H9 (cell line): ENCODE data around the gene DNAJB6. TPM values are rescaled to one million over a fixed set of nuclear protein-coding genes. Genes with fewer than 3 reads are reported as not detected.

ENCODE experiments used
- DNase-seq: peaks from one replicate; pipeline ENCODE4 v3.0.0-alpha.2; 2017
- H2AFZ ChIP-seq: one replicate; pipeline ENCODE4 v1.6.1; 2013; ENCODE audit warnings: mild to moderate bottlenecking, low read length, control low read depth, moderate library complexity
- H2AK5ac ChIP-seq: 2 replicates; pipeline ENCODE4 v1.6.1; 2013; ENCODE audit warnings: low read length, control low read depth, mixed read lengths; ENCODE audit not compliant: insufficient read length
- H2BK120ac ChIP-seq: one replicate; pipeline ENCODE4 v1.6.1; 2013; ENCODE audit warnings: low read depth, mild to moderate bottlenecking, low read length, control low read depth, inconsistent platforms; ENCODE audit not compliant: poor library complexity, severe bottlenecking
- H2BK12ac ChIP-seq: 2 replicates; pipeline ENCODE4 v1.6.1; 2013; ENCODE audit warnings: low read length, control low read depth, mixed read lengths, low read depth; ENCODE audit not compliant: insufficient read length
- H2BK15ac ChIP-seq: 2 replicates; pipeline ENCODE4 v1.6.1; 2013; ENCODE audit warnings: low read depth, low read length, control low read depth
- H2BK20ac ChIP-seq: one replicate; pipeline ENCODE4 v1.6.1; 2013; ENCODE audit warnings: low read depth, mild to moderate bottlenecking, low read length, control low read depth, inconsistent platforms; ENCODE audit not compliant: poor library complexity, severe bottlenecking
- H2BK5ac ChIP-seq: 2 replicates; pipeline ENCODE4 v1.6.1; 2013; ENCODE audit warnings: low read length, control low read depth, mixed read lengths; ENCODE audit not compliant: insufficient read length
- H3K14ac ChIP-seq: 2 replicates; pipeline ENCODE4 v1.6.1; 2013; ENCODE audit warnings: low read length, control low read depth; ENCODE audit not compliant: insufficient read depth
- H3K18ac ChIP-seq: 2 replicates; pipeline ENCODE4 v1.6.1; 2013; ENCODE audit warnings: low read depth, mild to moderate bottlenecking, mixed read lengths, low read length, control low read depth; ENCODE audit not compliant: insufficient read length
- H3K23ac ChIP-seq: 2 replicates; pipeline ENCODE4 v1.6.1; 2013; ENCODE audit warnings: low read length, control low read depth, mixed read lengths, low read depth; ENCODE audit not compliant: insufficient read length
- H3K23me2 ChIP-seq: 2 replicates; pipeline ENCODE4 v1.6.1; 2013; ENCODE audit warnings: low read depth, mild to moderate bottlenecking, mixed read lengths, low read length, control low read depth; ENCODE audit not compliant: insufficient read length, poor library complexity, severe bottlenecking
- H3K27ac ChIP-seq: 2 replicates; pipeline ENCODE4 v1.5.1; 2013; ENCODE audit warnings: low read length, control low read depth, mixed read lengths, low read depth; ENCODE audit not compliant: insufficient read length
- H3K27me3 ChIP-seq: 2 replicates; pipeline ENCODE4 v1.6.1; 2013; ENCODE audit warnings: low read length, control low read depth, inconsistent platforms; ENCODE audit not compliant: insufficient read depth
- H3K4ac ChIP-seq: 2 replicates; pipeline ENCODE4 v1.6.1; 2013; ENCODE audit warnings: low read depth, mild to moderate bottlenecking, control low read depth, inconsistent platforms, low read length, moderate library complexity
- H3K4me1 ChIP-seq: 2 replicates; pipeline ENCODE4 v1.6.1; 2013; ENCODE audit warnings: low read length, control low read depth, inconsistent platforms; ENCODE audit not compliant: insufficient read depth
- H3K4me2 ChIP-seq: 2 replicates; pipeline ENCODE4 v1.6.1; 2013; ENCODE audit warnings: low read length, control low read depth, mixed read lengths; ENCODE audit not compliant: insufficient read length, insufficient read depth
- H3K56ac ChIP-seq: 2 replicates; pipeline ENCODE4 v1.6.1; 2013; ENCODE audit warnings: low read depth, mild to moderate bottlenecking, mixed read lengths, low read length, control low read depth; ENCODE audit not compliant: insufficient read length
- H3K79me1 ChIP-seq: 2 replicates; pipeline ENCODE4 v1.6.1; 2013; ENCODE audit warnings: low read depth, mild to moderate bottlenecking, moderate library complexity, low read length, control low read depth, inconsistent platforms; ENCODE audit not compliant: insufficient read depth, poor library complexity, severe bottlenecking
- H3K79me2 ChIP-seq: 2 replicates; pipeline ENCODE4 v1.6.1; 2013; ENCODE audit warnings: low read length, control low read depth, inconsistent platforms; ENCODE audit not compliant: insufficient read depth
- H3K9ac ChIP-seq: 2 replicates; pipeline ENCODE4 v1.6.1; 2013; ENCODE audit warnings: low read length, control low read depth, mixed read lengths; ENCODE audit not compliant: insufficient read length; ENCODE audit errors: extremely low read depth
- H3K9me3 ChIP-seq: one replicate; pipeline ENCODE4 v1.6.1; 2013; ENCODE audit warnings: low read depth, low read length, inconsistent platforms; ENCODE audit not compliant: control insufficient read depth
- H3T11ph ChIP-seq: one replicate; pipeline ENCODE4 v1.6.1; 2013; ENCODE audit warnings: mild to moderate bottlenecking, low read length, control low read depth, inconsistent platforms
- H4K20me1 ChIP-seq: one replicate; pipeline ENCODE4 v1.6.1; 2013; ENCODE audit not compliant: control insufficient read depth, insufficient read length, insufficient read depth
- H4K5ac ChIP-seq: 2 replicates; pipeline ENCODE4 v1.6.1; 2013; ENCODE audit warnings: low read depth, mild to moderate bottlenecking, mixed read lengths, low read length, control low read depth; ENCODE audit not compliant: insufficient read length
- H4K8ac ChIP-seq: replicated peaks from 2 replicates; pipeline ENCODE4 v1.6.1; 2013; ENCODE audit warnings: low read length, control low read depth, mixed read lengths, low read depth; ENCODE audit not compliant: insufficient read length
- H4K91ac ChIP-seq: 2 replicates; pipeline ENCODE4 v1.6.1; 2013; ENCODE audit warnings: low read depth, mild to moderate bottlenecking, moderate library complexity, mixed read lengths, low read length, control low read depth; ENCODE audit not compliant: insufficient read length
- H3K27ac Mint-ChIP-seq, 3 experiments: 2 replicates in 2 of 3; 3 replicates in 1 of 3; pipeline ENCODE4 v1.8.0; 2020 to 2021; ENCODE audit warnings: mixed read lengths in 3 of 3, mild to moderate bottlenecking in 1 of 3, moderate library complexity in 1 of 3
- H3K27me3 Mint-ChIP-seq: 2 replicates; pipeline ENCODE4 v1.8.0; 2021; ENCODE audit warnings: low read depth, mild to moderate bottlenecking, moderate library complexity, mixed read lengths
- H3K36me3 Mint-ChIP-seq, 3 experiments: 2 replicates in 2 of 3; 3 replicates in 1 of 3; pipeline ENCODE4 v1.8.0; 2020 to 2021; ENCODE audit warnings: low read depth in 3 of 3, mixed read lengths in 3 of 3; ENCODE audit not compliant: insufficient read depth in 1 of 3
- H3K4me1 Mint-ChIP-seq, 2 experiments: 2 replicates each; pipeline ENCODE4 v1.8.0; 2020; ENCODE audit warnings: mixed read lengths in 2 of 2
- H3K4me3 Mint-ChIP-seq, 2 experiments: 2 replicates in 1 of 2; 3 replicates in 1 of 2; pipeline ENCODE4 v1.8.0; 2020 to 2021; ENCODE audit warnings: mild to moderate bottlenecking in 2 of 2, mixed read lengths in 2 of 2, moderate library complexity in 1 of 2
- H3K9me3 Mint-ChIP-seq, 2 experiments: 2 replicates in 1 of 2; 3 replicates in 1 of 2; pipeline ENCODE4 v1.8.0; 2020; ENCODE audit warnings: mild to moderate bottlenecking in 2 of 2, mixed read lengths in 2 of 2, moderate library complexity in 1 of 2
- WGBS: extraction: QIAGEN DNeasy Blood & Tissue Kit; methylation state at CpG from one replicate; pipeline ENCODE4 v1.1.7; 2013; ENCODE audit warnings: missing lambda C conversion rate, low lambda C conversion rate, mixed read lengths; ENCODE audit not compliant: insufficient read length; ENCODE audit errors: extremely low coverage; 5-methylcytosine and 5-hydroxymethylcytosine counted together
- total RNA-seq: library from RNA; stranded (reverse); gene quantifications from 2 replicates; pipeline ENCODE4 v1.2.1, GENCODE V29; 2021
- TF ChIP-seq, protein P1 (sequence below): fragments of 200-600 bp; sonication (generic); conservative IDR thresholded peaks from 3 replicates; pipeline ENCODE4 v1.8.0; 2021; ENCODE audit warnings: antibody characterized with exemption, mild to moderate bottlenecking

Gene DNAJB6
- total RNA-seq, 1 experiment from 2014 or later: 215 TPM

DNA sequence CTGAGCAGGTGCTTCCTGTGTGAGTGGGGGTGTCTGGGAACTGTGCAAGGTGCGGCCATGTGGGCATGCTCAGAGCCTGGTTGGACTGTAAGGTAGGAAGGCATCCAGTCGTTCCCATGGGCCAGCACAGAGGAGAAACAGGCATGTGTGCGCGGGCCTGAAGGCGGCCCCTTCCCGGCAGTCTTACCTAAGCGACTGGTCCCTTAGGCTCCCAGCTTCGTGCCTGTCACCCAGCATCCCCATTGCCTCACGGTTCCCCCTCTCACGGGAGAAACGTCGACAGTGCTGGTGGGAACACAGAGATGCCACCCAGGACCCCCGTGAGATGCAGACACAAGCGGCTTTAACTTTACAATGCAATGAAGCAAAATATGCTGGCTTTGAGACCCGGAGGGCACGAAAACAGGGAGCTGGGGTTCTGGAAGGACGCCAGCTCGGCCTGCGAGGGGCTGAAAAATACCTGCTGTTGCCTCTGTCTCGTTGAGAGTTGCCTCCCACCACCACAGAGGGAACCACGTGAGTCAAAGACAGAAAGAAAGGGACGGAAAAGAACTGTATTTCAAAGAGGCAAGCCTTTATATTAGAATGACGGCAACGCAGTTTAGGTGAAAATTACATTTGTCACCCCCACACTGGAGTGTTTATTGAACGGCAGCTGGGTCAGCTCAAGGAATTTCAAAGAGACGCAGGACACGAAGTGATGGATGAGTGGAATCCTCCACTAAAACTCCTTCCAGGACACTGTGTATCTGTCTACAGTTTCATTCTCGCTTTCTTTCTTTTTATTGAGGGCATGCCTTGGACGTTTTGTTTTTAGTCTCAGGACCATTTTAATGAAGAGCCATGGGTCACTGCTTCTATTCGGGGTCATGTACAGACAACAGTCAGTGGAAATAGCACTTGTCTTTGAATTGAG, 128.4 kb downstream of the DNAJB6 start:
- no peak overlapping the region for H3K23ac ChIP-seq
- no peaks in the 10 kb centered on the region for H3K79me1 ChIP-seq
- peaks cover 73% of the 10 kb centered on the region for H3K27me3 Mint-ChIP-seq
- H3K27ac ChIP-seq: no peak overlapping the region
- no peaks in the 10 kb centered on the region for H3K23me2 ChIP-seq
- H3K79me2 ChIP-seq: no peaks in the 10 kb centered on the region
- H3K56ac ChIP-seq: no peak overlapping the region
- no peak overlapping the region for H2AFZ ChIP-seq
- H3K18ac ChIP-seq: no peak overlapping the region
- H3K27me3 ChIP-seq: no peaks in the 10 kb centered on the region
- H4K8ac ChIP-seq: no peak overlapping the region
- no peak overlapping the region for H3K4me2 ChIP-seq
- no peak overlapping the region for H2BK5ac ChIP-seq
- peak overlapping the region in 1 of 2 experiments; percentile 71; a peak in 2 of 5 replicates for H3K4me3 Mint-ChIP-seq
- H3K4me1 ChIP-seq: no peaks in the 10 kb centered on the region
- H4K5ac ChIP-seq: no peak overlapping the region
- no peak overlapping the region for H2AK5ac ChIP-seq
- WGBS: no CpG with 5 or more reads among the region's 30 CpGs
- no peaks in the 10 kb centered on the region for H3K9me3 Mint-ChIP-seq
- no peak overlapping the region for H2BK20ac ChIP-seq
- no peak overlapping the region for H3T11ph ChIP-seq
- H2BK15ac ChIP-seq: no peak overlapping the region
- DNase-seq: no peak
- H2BK12ac ChIP-seq: no peak overlapping the region
- H3K4me1 Mint-ChIP-seq: peaks cover 38 to 53% of the 10 kb centered on the region in 2 experiments
- H3K14ac ChIP-seq: no peak overlapping the region
- no peak overlapping the region for H4K91ac ChIP-seq
- no peak overlapping the region for H2BK120ac ChIP-seq
- no peaks in the 10 kb centered on the region for H3K9me3 ChIP-seq
- TF ChIP-seq, protein P1, sequence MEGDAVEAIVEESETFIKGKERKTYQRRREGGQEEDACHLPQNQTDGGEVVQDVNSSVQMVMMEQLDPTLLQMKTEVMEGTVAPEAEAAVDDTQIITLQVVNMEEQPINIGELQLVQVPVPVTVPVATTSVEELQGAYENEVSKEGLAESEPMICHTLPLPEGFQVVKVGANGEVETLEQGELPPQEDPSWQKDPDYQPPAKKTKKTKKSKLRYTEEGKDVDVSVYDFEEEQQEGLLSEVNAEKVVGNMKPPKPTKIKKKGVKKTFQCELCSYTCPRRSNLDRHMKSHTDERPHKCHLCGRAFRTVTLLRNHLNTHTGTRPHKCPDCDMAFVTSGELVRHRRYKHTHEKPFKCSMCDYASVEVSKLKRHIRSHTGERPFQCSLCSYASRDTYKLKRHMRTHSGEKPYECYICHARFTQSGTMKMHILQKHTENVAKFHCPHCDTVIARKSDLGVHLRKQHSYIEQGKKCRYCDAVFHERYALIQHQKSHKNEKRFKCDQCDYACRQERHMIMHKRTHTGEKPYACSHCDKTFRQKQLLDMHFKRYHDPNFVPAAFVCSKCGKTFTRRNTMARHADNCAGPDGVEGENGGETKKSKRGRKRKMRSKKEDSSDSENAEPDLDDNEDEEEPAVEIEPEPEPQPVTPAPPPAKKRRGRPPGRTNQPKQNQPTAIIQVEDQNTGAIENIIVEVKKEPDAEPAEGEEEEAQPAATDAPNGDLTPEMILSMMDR: no peak
- H3K4ac ChIP-seq: no peak overlapping the region
- H3K27ac Mint-ChIP-seq: no peak overlapping the region
- H3K9ac ChIP-seq: no peak overlapping the region
- H3K36me3 Mint-ChIP-seq: no peaks in the 10 kb centered on the region
- H4K20me1 ChIP-seq: no peaks in the 10 kb centered on the region
